T-helper 2 cell treated with Interferon-gamma antibody and Interleukin-4, amounts not matched to agents 5 μg/mL and 100 μg/mL, for 36 hours (primary cell): ENCODE results near the gene CDC20.
A peak's percentile ranks its signal among the peaks of the same experiment; 100 is the strongest.

ENCODE experiments used
- DNase-seq: peaks from one replicate; pipeline ENCODE4 v3.0.0; 2021; ENCODE audit warnings: low spot score
- H3K27ac Mint-ChIP-seq: one replicate; pipeline ENCODE4 v1.8.0; 2021; ENCODE audit warnings: mild to moderate bottlenecking, mixed read lengths
- H3K27me3 Mint-ChIP-seq: one replicate; pipeline ENCODE4 v1.8.0; 2021; ENCODE audit warnings: low read depth, mixed read lengths
- H3K36me3 Mint-ChIP-seq: one replicate; pipeline ENCODE4 v1.8.0; 2021; ENCODE audit warnings: low read depth, mixed read lengths
- H3K4me1 Mint-ChIP-seq: one replicate; pipeline ENCODE4 v1.8.0; 2021; ENCODE audit warnings: low read depth, mixed read lengths
- H3K4me3 Mint-ChIP-seq: one replicate; pipeline ENCODE4 v1.8.0; 2022; ENCODE audit warnings: mild to moderate bottlenecking, moderate library complexity, mixed read lengths
- H3K9me3 Mint-ChIP-seq: one replicate; pipeline ENCODE4 v1.8.0; 2021; ENCODE audit warnings: mixed read lengths

Gene CDC20

GRCh38 chr1:43358746-43359693 lies at the start of gene CDC20:
Gene CDC20 (plus strand): TSS chr1:43358981. CDS start chr1:43359216, 235 bp downstream.
- peak within 1 kb of the TSS; percentile 87 for H3K27ac Mint-ChIP-seq
- peaks cover 49% of the 10 kb centered on the region for H3K36me3 Mint-ChIP-seq
- DNase-seq, result peak; percentile 99

GRCh38 chr1:43309405-43310025 lies 49.3 kb upstream of the CDC20 start:
- Mint-ChIP-seq H3K4me1 (no peaks in the 10 kb centered on the region), H3K4me3 (no peak overlapping the region), H3K9me3 (no peaks in the 10 kb centered on the region), H3K36me3 (no peaks in the 10 kb centered on the region), H3K27ac (no peak overlapping the region), H3K27me3 (no peaks in the 10 kb centered on the region)
- no peak for DNase-seq

More at GRCh38 chr1:43358746-43359693, at the start of gene CDC20:
- H3K9me3 Mint-ChIP-seq, result no peaks in the 10 kb centered on the region
- peaks cover 36% of the 10 kb centered on the region for H3K4me1 Mint-ChIP-seq
- peak within 1 kb of the TSS; percentile 92 for H3K4me3 Mint-ChIP-seq
- no peaks in the 10 kb centered on the region for H3K27me3 Mint-ChIP-seq

GRCh38 chr1:43311521-43311920 lies 47.3 kb upstream of the CDC20 start:
- Mint-ChIP-seq H3K9me3 (no peaks in the 10 kb centered on the region), H3K27me3 (no peaks in the 10 kb centered on the region), H3K27ac (no peak overlapping the region), H3K4me3 (no peak overlapping the region), H3K4me1 (no peaks in the 10 kb centered on the region), H3K36me3 (no peaks in the 10 kb centered on the region)
- DNase-seq, result no peak

GRCh38 chr1:43312212-43312623 lies 46.6 kb upstream of the CDC20 start:
- Mint-ChIP-seq H3K27ac (no peak overlapping the region), H3K36me3 (no peaks in the 10 kb centered on the region), H3K9me3 (no peaks in the 10 kb centered on the region), H3K4me1 (no peaks in the 10 kb centered on the region), H3K27me3 (no peaks in the 10 kb centered on the region), H3K4me3 (no peak overlapping the region)
- no peak for DNase-seq

GRCh38 chr1:43312663-43313515 lies 45.9 kb upstream of the CDC20 start:
- Mint-ChIP-seq H3K4me1 (no peaks in the 10 kb centered on the region), H3K36me3 (no peaks in the 10 kb centered on the region), H3K9me3 (no peaks in the 10 kb centered on the region), H3K27ac (no peak overlapping the region), H3K4me3 (no peak overlapping the region), H3K27me3 (no peaks in the 10 kb centered on the region)
- DNase-seq, result no peak

GRCh38 chr1:43313771-43314170 lies 45.0 kb upstream of the CDC20 start:
- no peak overlapping the region for H3K4me3 Mint-ChIP-seq
- H3K4me1 Mint-ChIP-seq, result no peaks in the 10 kb centered on the region

GRCh38 chr1:43314233-43314632 lies 44.5 kb upstream of the CDC20 start:
- no peaks in the 10 kb centered on the region for H3K9me3 Mint-ChIP-seq
- no peaks in the 10 kb centered on the region for H3K4me1 Mint-ChIP-seq
- no peak for DNase-seq
- H3K27ac Mint-ChIP-seq, result no peak overlapping the region
- H3K36me3 Mint-ChIP-seq, result no peaks in the 10 kb centered on the region
- no peak overlapping the region for H3K4me3 Mint-ChIP-seq
- H3K27me3 Mint-ChIP-seq, result no peaks in the 10 kb centered on the region

More at GRCh38 chr1:43313771-43314170, 45.0 kb upstream of the CDC20 start:
- Mint-ChIP-seq H3K27ac (no peak overlapping the region), H3K9me3 (no peaks in the 10 kb centered on the region), H3K27me3 (no peaks in the 10 kb centered on the region), H3K36me3 (no peaks in the 10 kb centered on the region)
- DNase-seq, result no peak

- H3K27me3 Mint-ChIP-seq, result no peaks in the 10 kb centered on the region
- no peaks in the 10 kb centered on the region for H3K36me3 Mint-ChIP-seq
- H3K4me1 Mint-ChIP-seq, result no peaks in the 10 kb centered on the region
- H3K9me3 Mint-ChIP-seq, result no peaks in the 10 kb centered on the region
- DNase-seq, result no peak
- H3K4me3 Mint-ChIP-seq, result no peak overlapping the region
- no peak overlapping the region for H3K27ac Mint-ChIP-seq
These were observed 43.3 kb upstream of the CDC20 start for GRCh38 chr1:43315481-43315880.

GRCh38 chr1:43315963-43316737 lies 42.6 kb upstream of the CDC20 start:
- DNase-seq, result no peak
- Mint-ChIP-seq H3K27ac (no peak overlapping the region), H3K27me3 (no peaks in the 10 kb centered on the region), H3K4me1 (no peaks in the 10 kb centered on the region), H3K36me3 (no peaks in the 10 kb centered on the region), H3K9me3 (no peaks in the 10 kb centered on the region), H3K4me3 (no peak overlapping the region)

GRCh38 chr1:43316738-43317520 lies 41.9 kb upstream of the CDC20 start:
- Mint-ChIP-seq H3K36me3 (no peaks in the 10 kb centered on the region), H3K27ac (no peak overlapping the region), H3K27me3 (no peaks in the 10 kb centered on the region), H3K4me3 (no peak overlapping the region), H3K9me3 (no peaks in the 10 kb centered on the region), H3K4me1 (no peaks in the 10 kb centered on the region)
- DNase-seq, result no peak

GRCh38 chr1:43317817-43318471 lies 40.8 kb upstream of the CDC20 start:
- Mint-ChIP-seq H3K36me3 (no peaks in the 10 kb centered on the region), H3K9me3 (no peaks in the 10 kb centered on the region), H3K27ac (peak overlapping the region; percentile 34), H3K4me1 (no peaks in the 10 kb centered on the region), H3K4me3 (no peak overlapping the region), H3K27me3 (no peaks in the 10 kb centered on the region)
- peak; percentile 23 for DNase-seq

- no peaks in the 10 kb centered on the region for H3K27me3 Mint-ChIP-seq
- H3K27ac Mint-ChIP-seq, result no peak overlapping the region
- H3K4me3 Mint-ChIP-seq, result no peak overlapping the region
- no peak for DNase-seq
- no peaks in the 10 kb centered on the region for H3K4me1 Mint-ChIP-seq
- no peaks in the 10 kb centered on the region for H3K9me3 Mint-ChIP-seq
- H3K36me3 Mint-ChIP-seq, result no peaks in the 10 kb centered on the region
These were observed 40.0 kb upstream of the CDC20 start for GRCh38 chr1:43318831-43319230.
